GM21723 (cell line): ENCODE data around the gene CGNL1.

ENCODE experiments used
- ATAC-seq: cut with Tn5 transposase; IDR thresholded peaks from one replicate; pipeline ENCODE4 v1.9.1; 2021; ENCODE audit warnings: mild to moderate bottlenecking, moderate library complexity; ENCODE audit not compliant: unreplicated experiment

Gene CGNL1

GRCh38 chr15:57494581-57494980 is 118.3 kb downstream of the CGNL1 start:
- no peak for ATAC-seq

GRCh38 chr15:57495041-57495440 is 118.7 kb downstream of the CGNL1 start:
- no peak for ATAC-seq

GRCh38 chr15:57495554-57496165 is 119.4 kb downstream of the CGNL1 start:
- ATAC-seq = no peak

GRCh38 chr15:57496594-57496945 is 120.3 kb downstream of the CGNL1 start:
- no peak for ATAC-seq

- ATAC-seq = no peak
These were observed 120.9 kb downstream of the CGNL1 start for GRCh38 chr15:57496946-57497869.

- no peak for ATAC-seq
These were observed 124.0 kb downstream of the CGNL1 start for GRCh38 chr15:57500256-57500655.

- no peak for ATAC-seq
These were observed 124.8 kb downstream of the CGNL1 start for GRCh38 chr15:57500979-57501576.

GRCh38 chr15:57502116-57502515 is 125.8 kb downstream of the CGNL1 start:
- no peak for ATAC-seq

GRCh38 chr15:57503051-57503702 is 126.9 kb downstream of the CGNL1 start:
- no peak for ATAC-seq

- no peak for ATAC-seq
These were observed 127.8 kb downstream of the CGNL1 start for GRCh38 chr15:57503911-57504598.

- no peak for ATAC-seq
These were observed 128.3 kb downstream of the CGNL1 start for GRCh38 chr15:57504599-57504940.

GRCh38 chr15:57505056-57505715 is 128.9 kb downstream of the CGNL1 start:
- ATAC-seq = no peak

GRCh38 chr15:57505949-57506391 is 129.7 kb downstream of the CGNL1 start:
- no peak for ATAC-seq

- no peak for ATAC-seq
These were observed 130.1 kb downstream of the CGNL1 start for GRCh38 chr15:57506422-57506821.

- no peak for ATAC-seq
These were observed 130.8 kb downstream of the CGNL1 start for GRCh38 chr15:57507111-57507510.

GRCh38 chr15:57509126-57509525 is 132.8 kb downstream of the CGNL1 start:
- ATAC-seq = no peak

GRCh38 chr15:57509965-57510364 is 133.7 kb downstream of the CGNL1 start:
- no peak for ATAC-seq

- ATAC-seq = no peak
These were observed 134.3 kb downstream of the CGNL1 start for GRCh38 chr15:57510647-57511046.

- no peak for ATAC-seq
These were observed 140.2 kb downstream of the CGNL1 start for GRCh38 chr15:57516327-57517029.
